Measurements from ENCODE around the gene LRRC1. TPM values are rescaled to one million over a fixed set of nuclear protein-coding genes. Genes with fewer than 3 reads are reported as not detected.

LRRC1 gene
- total and polyA plus RNA-seq, 2 experiments from 2014 or later: 11.3 to 16.6 TPM

DNA sequence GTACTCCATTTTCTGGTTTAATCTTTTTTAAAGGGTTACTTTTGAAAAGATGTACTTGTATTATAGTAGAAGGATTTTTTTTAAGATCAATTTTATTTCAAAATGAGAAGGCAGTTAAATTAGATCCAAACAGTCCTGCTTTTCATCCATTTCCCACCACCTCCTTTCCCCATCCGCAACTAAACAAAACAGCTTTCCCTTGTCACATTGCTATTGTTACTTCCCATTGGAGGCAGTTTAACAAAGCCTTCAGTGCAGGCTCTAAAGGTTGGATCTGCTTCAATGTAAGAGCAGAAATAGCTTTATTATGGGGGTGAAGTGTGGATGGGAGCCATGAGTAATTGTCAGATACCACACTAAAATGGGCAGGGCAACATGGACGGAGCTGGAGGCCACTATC, 65.7 kb downstream of the LRRC1 start (continued):
- TF ChIP-seq EZH2 (IDR thresholded peaks at IDR 0.05; ENCODE audit: low read depth, unreplicated experiment) (no peak), ETS1 (IDR thresholded peaks at IDR 0.05) (no peak), STAT1 (IDR thresholded peaks at IDR 0.05; ENCODE audit: unreplicated experiment) (no peak), POLR2AphosphoS5 (IDR thresholded peaks at IDR 0.05; ENCODE audit: low read depth) (no peak)
- TF ChIP-seq, protein P1, sequence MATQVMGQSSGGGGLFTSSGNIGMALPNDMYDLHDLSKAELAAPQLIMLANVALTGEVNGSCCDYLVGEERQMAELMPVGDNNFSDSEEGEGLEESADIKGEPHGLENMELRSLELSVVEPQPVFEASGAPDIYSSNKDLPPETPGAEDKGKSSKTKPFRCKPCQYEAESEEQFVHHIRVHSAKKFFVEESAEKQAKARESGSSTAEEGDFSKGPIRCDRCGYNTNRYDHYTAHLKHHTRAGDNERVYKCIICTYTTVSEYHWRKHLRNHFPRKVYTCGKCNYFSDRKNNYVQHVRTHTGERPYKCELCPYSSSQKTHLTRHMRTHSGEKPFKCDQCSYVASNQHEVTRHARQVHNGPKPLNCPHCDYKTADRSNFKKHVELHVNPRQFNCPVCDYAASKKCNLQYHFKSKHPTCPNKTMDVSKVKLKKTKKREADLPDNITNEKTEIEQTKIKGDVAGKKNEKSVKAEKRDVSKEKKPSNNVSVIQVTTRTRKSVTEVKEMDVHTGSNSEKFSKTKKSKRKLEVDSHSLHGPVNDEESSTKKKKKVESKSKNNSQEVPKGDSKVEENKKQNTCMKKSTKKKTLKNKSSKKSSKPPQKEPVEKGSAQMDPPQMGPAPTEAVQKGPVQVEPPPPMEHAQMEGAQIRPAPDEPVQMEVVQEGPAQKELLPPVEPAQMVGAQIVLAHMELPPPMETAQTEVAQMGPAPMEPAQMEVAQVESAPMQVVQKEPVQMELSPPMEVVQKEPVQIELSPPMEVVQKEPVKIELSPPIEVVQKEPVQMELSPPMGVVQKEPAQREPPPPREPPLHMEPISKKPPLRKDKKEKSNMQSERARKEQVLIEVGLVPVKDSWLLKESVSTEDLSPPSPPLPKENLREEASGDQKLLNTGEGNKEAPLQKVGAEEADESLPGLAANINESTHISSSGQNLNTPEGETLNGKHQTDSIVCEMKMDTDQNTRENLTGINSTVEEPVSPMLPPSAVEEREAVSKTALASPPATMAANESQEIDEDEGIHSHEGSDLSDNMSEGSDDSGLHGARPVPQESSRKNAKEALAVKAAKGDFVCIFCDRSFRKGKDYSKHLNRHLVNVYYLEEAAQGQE (IDR thresholded peaks at IDR 0.05; ENCODE audit: unreplicated experiment): no peak

GRCh38 chr6:53861518-53861917, 66.7 kb downstream of the LRRC1 start:
- Mint-ChIP-seq H3K27ac (no peak overlapping the region), H3K9me3 (no peaks in the 10 kb centered on the region), H3K36me3 (ENCODE audit: low read depth) (no peaks in the 10 kb centered on the region; the same call in 2 of the 3 replicates), H3K4me1 (peaks cover 24% of the 10 kb centered on the region), H3K27me3 (ENCODE audit: insufficient read depth, low read depth, poor library complexity) (no peaks in the 10 kb centered on the region), H3K4me3 (no peak overlapping the region)
- no peaks in the 10 kb centered on the region; the same call in 1 of the 2 replicates for H4K20me1 ChIP-seq (replicated peaks; ENCODE audit: insufficient read depth)
- ATAC-seq: no peak
- H2AFZ ChIP-seq: no peak overlapping the region
- no peak overlapping the region for H3K27ac ChIP-seq (ENCODE audit: low read depth)
- peaks cover 6% of the 10 kb centered on the region for H3K4me1 ChIP-seq (ENCODE audit: insufficient read depth)
- no peak overlapping the region for H3K4me2 ChIP-seq
- no peak overlapping the region for H3K4me3 ChIP-seq
- DNase-seq (ENCODE audit: low spot score): no peak
- H3K79me2 ChIP-seq (replicated peaks; ENCODE audit: insufficient read depth): 0 out of 2 replicates have a peak, but pooled peaks cover 3% of the 10 kb centered on the region
- peaks cover 18% of the 10 kb centered on the region; the same call in 1 of the 2 replicates for H3K9me2 ChIP-seq (ENCODE audit: insufficient read depth)
- H3F3A ChIP-seq (replicated peaks; ENCODE audit: low read depth): no peaks in the 10 kb centered on the region
- H3K36me3 ChIP-seq (ENCODE audit: insufficient read depth): no peaks in the 10 kb centered on the region
- no peaks in the 10 kb centered on the region for H3K27me3 ChIP-seq (ENCODE audit: insufficient read depth)
- TF ChIP-seq, protein P2, sequence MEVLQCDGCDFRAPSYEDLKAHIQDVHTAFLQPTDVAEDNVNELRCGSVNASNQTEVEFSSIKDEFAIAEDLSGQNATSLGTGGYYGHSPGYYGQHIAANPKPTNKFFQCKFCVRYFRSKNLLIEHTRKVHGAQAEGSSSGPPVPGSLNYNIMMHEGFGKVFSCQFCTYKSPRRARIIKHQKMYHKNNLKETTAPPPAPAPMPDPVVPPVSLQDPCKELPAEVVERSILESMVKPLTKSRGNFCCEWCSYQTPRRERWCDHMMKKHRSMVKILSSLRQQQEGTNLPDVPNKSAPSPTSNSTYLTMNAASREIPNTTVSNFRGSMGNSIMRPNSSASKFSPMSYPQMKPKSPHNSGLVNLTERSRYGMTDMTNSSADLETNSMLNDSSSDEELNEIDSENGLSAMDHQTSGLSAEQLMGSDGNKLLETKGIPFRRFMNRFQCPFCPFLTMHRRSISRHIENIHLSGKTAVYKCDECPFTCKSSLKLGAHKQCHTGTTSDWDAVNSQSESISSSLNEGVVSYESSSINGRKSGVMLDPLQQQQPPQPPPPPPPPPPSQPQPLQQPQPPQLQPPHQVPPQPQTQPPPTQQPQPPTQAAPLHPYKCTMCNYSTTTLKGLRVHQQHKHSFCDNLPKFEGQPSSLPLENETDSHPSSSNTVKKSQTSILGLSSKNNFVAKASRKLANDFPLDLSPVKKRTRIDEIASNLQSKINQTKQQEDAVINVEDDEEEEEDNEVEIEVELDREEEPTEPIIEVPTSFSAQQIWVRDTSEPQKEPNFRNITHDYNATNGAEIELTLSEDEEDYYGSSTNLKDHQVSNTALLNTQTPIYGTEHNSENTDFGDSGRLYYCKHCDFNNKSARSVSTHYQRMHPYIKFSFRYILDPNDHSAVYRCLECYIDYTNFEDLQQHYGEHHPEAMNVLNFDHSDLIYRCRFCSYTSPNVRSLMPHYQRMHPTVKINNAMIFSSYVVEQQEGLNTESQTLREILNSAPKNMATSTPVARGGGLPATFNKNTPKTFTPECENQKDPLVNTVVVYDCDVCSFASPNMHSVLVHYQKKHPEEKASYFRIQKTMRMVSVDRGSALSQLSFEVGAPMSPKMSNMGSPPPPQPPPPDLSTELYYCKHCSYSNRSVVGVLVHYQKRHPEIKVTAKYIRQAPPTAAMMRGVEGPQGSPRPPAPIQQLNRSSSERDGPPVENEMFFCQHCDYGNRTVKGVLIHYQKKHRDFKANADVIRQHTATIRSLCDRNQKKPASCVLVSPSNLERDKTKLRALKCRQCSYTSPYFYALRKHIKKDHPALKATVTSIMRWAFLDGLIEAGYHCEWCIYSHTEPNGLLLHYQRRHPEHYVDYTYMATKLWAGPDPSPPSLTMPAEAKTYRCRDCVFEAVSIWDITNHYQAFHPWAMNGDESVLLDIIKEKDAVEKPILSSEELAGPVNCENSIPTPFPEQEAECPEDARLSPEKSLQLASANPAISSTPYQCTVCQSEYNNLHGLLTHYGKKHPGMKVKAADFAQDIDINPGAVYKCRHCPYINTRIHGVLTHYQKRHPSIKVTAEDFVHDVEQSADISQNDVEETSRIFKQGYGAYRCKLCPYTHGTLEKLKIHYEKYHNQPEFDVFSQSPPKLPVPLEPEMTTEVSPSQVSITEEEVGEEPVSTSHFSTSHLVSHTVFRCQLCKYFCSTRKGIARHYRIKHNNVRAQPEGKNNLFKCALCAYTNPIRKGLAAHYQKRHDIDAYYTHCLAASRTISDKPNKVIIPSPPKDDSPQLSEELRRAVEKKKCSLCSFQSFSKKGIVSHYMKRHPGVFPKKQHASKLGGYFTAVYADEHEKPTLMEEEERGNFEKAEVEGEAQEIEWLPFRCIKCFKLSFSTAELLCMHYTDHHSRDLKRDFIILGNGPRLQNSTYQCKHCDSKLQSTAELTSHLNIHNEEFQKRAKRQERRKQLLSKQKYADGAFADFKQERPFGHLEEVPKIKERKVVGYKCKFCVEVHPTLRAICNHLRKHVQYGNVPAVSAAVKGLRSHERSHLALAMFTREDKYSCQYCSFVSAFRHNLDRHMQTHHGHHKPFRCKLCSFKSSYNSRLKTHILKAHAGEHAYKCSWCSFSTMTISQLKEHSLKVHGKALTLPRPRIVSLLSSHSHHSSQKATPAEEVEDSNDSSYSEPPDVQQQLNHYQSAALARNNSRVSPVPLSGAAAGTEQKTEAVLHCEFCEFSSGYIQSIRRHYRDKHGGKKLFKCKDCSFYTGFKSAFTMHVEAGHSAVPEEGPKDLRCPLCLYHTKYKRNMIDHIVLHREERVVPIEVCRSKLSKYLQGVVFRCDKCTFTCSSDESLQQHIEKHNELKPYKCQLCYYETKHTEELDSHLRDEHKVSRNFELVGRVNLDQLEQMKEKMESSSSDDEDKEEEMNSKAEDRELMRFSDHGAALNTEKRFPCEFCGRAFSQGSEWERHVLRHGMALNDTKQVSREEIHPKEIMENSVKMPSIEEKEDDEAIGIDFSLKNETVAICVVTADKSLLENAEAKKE (CRISPR knock-in tag; IDR thresholded peaks at IDR 0.05): no peak
- TF ChIP-seq JUNB (IDR thresholded peaks at IDR 0.05; ENCODE audit: unreplicated experiment): no peak
- no peak for TF ChIP-seq CREB1 (CRISPR knock-in tag; IDR thresholded peaks at IDR 0.05; ENCODE audit: low read depth)
- no peak for TF ChIP-seq EZH2 (IDR thresholded peaks at IDR 0.05; ENCODE audit: low read depth, unreplicated experiment)
- no peak for TF ChIP-seq ETS1 (IDR thresholded peaks at IDR 0.05)
- no peak for TF ChIP-seq ZNF331 (CRISPR knock-in tag; IDR thresholded peaks at IDR 0.05; ENCODE audit: low read depth)
- TF ChIP-seq NANOG (IDR thresholded peaks at IDR 0.05; ENCODE audit: borderline replicate concordance): no peak
